ENCODE measurements around the gene HNRNPDL.
"Not testable (repeated sequence)": the region's sequence is repeated elsewhere in the genome, so short reads cannot be mapped to it uniquely, and the experiment has no call there.

The HNRNPDL gene

GRCh38 chr4:82432596-82432995, 2.3 kb upstream of the HNRNPDL start:
- DNase-seq (ENCODE audit: low spot score): no peak

DNA sequence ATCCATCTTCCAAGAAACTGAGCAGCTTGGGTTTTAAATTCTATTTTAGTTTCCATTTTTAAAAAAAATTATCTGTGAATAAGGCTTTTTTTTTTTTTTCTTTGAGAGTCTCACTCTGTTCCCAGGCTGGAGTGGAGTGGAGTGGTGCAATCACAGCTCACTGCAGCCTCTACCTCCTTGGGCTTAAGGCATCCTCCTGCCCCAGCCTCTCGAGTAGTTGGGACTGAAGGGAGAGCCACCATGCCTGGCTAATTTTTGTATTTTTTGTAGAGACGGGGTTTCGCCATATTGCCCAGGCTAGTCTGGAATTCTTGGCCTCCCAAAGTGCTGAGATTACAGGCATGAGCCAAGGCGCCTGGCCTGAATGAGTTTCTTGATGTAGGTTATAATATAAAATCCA, 1.6 kb upstream of the HNRNPDL start:
- DNase-seq (ENCODE audit: low spot score): no peak

GRCh38 chr4:82430964-82431745, 893 bp upstream of the HNRNPDL start:
- no peak for DNase-seq (ENCODE audit: low spot score)

DNA sequence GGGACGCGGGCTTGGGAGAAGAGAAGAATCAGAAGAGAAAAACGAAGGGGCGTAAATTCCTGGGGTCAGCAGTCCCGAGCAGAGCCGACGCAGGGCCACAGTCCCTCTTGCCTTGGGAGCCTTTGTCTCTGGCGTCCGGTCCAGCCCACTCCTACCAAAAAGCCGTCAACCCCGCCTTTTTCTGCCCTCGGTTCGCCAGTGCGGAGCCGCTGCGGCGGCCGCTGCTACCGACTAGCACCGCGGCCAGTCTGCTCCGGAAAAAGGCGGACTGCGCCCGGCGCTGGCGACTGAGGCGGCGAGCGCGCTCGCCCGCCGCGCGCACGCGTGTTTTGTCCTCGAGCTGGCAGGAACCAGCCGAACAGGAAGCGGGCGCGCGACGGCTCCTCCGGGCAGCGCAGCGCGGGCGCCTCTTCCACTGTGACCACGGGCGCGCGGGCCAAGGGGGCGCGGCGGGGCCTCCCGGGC, 502 bp downstream of the HNRNPDL start:
- peak; percentile 59 for DNase-seq (ENCODE audit: low spot score)

DNA sequence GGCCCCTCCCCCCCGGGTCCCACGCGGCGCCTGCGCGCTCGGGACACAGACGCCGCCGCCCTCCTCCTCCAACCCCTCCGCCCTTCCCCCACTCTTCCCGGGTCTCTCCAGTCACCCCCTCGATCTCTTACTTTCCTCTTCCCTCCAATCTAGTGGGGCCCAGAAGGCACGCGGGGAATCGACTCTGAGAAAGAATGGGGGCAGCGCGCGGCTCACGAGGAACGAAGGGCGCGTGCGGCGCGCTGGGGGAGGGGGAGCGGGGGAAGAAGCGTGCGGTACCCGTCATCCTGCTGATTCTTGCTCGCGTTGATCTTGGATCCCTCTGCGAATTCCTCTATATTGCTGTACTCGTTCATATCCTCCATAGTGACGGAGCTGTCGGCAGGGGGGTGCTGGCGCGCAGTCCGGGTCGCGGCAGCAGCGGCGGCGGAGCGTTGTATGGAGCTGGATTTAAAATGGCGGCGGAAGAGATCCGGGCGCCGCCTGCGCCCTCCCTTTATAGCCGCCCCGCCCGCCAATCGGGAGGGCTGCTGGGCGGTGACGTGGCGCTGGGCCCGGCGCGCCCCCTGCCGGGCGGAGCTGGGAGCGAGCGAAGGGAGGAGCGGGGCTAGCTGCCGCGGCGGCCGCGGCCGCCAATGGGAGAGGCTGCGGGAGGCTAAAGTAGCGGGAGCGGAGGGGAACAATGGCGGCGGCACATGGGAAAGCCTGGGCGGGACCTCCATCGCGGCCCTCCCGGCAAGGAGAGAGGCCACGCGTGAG, 1.1 kb downstream of the HNRNPDL start:
- DNase-seq (ENCODE audit: low spot score): peak; percentile 95

DNA sequence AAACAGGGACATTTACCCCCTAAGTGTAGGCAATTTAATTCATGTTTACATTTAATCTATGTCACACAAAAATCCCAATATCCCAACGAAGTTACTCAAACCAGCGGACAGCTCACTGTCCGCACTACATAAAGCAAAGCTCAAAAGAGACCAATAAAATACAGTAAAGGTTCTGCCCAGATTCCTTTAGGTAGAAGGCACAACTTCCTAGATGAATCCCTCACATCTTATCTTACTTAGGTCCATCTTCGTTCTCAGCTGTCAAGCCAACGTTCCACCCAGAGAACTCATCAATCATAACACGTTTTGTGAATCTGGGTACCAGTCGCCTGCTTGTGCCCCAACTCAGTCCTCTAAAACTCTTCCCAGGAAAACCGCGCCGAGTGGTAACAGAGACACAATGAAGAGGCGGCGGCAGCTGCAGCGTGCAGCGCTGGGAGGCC, 1.7 kb downstream of the HNRNPDL start:
- no peak for DNase-seq (ENCODE audit: low spot score)

- no peak for DNase-seq (ENCODE audit: low spot score)
Observed at GRCh38 chr4:82425478-82425877, 4.8 kb downstream of the HNRNPDL start.

GRCh38 chr4:82423245-82424054, 6.8 kb downstream of the HNRNPDL start:
- no peak for DNase-seq (ENCODE audit: low spot score)

DNA sequence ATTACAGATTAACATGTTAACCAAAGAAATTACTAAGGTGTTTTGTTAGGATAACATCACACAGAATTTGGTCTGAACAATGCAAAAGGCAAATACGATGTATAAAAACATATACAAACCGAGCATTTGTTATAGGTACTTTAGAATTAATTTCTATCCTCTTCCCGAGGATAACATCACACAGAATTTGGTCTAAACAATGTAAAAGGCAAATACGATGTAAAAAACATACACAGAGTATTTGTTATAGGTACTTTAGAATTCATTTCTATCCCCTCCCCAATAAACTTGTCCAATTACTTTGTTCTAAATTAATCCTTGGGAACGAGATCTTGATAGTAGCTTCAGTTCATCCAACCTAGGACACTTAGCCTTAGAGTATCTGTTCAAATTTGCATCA, 7.6 kb downstream of the HNRNPDL start:
- DNase-seq (ENCODE audit: low spot score): no peak

DNA sequence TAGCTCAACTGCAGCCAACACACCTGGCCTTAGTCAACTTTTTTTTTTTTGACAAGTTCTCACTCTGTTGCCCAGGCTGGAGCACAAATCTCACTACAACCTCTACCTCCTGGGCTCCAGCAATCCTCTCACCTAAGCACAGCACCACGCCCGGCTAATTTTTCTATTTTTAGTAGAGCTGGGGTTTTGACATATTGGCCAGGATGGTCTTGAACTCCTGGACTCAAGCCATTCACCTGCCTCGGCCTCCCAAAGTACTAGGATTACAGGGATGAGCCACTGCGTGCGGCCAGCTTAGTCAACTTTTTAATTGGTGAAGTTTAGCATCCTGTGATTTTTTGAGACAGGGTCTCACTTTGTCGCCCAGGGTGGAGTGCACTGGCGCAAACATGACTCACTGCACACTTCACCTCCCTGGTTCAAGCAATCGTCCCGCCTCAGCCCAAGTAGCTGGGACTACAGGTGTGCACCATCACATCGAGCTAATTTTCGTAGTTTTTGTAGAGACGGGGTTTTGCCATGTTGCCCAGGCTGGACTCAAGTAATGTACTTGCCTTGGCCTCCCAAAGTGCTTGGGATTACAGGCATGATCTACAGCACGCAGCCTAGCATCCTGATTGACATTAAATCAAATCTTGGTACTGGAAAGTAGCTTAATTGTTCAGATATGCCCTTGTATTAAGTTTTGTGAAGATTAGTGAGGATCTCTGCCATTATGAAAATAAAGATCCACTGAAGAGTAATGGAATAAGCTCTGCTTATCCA, 8.3 kb downstream of the HNRNPDL start:
- no peak for DNase-seq (ENCODE audit: low spot score)

- DNase-seq (ENCODE audit: low spot score): no peak
Observed at GRCh38 chr4:82419451-82419850, 10.8 kb downstream of the HNRNPDL start.

- DNase-seq (ENCODE audit: low spot score): no peak
Observed at GRCh38 chr4:82415922-82416365, 14.3 kb downstream of the HNRNPDL start.

- not testable (repeated sequence) for DNase-seq (ENCODE audit: low spot score)
Observed at GRCh38 chr4:82415061-82415460, 15.2 kb downstream of the HNRNPDL start.

DNA sequence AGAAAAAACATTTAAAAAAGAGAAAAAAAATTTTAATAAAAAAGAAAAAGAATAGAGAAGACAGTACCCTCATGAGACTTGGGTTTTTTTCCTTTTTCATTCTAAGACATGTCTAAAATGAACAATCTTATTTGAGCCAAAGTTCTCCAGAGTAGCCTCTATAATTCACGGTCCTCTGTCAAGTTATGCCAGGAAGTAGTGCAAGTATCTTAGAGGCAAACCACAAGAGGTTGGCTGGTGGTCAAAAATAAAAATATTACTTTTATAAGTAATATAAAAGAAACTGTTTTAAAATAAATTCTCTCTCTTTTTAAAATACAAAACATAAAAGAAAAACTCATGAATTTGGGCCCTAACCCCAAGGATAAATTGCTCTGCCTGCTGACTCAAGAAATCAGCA, 26.5 kb downstream of the HNRNPDL start:
- DNase-seq (ENCODE audit: low spot score): no peak

- no peak for DNase-seq (ENCODE audit: low spot score)
Observed at GRCh38 chr4:82402196-82402775, 28.0 kb downstream of the HNRNPDL start.

DNA sequence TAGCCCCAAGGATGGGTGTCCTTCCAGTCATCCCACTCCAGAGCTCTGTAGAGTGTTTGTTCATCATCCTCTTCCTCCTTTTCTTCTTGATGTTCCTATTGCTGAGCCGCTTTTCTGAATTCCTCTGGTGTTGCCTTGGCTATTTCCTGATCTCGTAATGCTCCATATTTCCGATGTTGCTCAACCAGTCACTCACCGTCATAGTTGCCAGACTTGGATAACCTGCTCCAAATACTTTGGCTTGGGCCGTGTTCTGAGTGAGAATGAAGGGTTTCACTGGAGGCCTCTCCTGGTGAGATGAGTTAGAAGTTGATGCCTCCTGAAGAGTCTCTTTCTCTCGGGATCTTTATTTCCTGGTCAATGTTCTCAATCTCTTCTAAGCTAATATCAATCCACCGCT, 28.7 kb downstream of the HNRNPDL start:
- no peak for DNase-seq (ENCODE audit: low spot score)

DNA sequence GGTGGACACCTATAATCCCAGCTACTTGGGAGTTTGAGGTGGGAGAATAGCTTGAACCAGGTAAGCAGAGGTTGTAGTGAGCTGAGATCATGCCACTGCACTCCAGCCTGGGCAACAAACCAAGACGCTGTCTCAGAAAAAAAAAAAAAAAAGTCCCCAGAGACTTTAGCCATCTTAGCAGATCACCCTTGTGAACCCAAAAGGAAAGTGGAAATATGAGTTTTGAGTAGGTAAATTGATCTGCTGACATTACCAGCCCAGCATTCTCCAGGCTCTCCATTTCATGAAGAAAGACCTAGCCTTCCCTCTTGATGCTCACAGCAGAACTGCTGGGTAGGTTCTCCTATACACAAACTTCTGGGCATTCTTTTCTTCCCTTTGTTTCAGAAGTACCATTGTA, 32.0 kb downstream of the HNRNPDL start:
- DNase-seq (ENCODE audit: low spot score): no peak

- no peak for DNase-seq (ENCODE audit: low spot score)
Observed at GRCh38 chr4:82397527-82397926, 32.7 kb downstream of the HNRNPDL start.

- no peak for DNase-seq (ENCODE audit: low spot score)
Observed at GRCh38 chr4:82394896-82395295, 35.4 kb downstream of the HNRNPDL start.

GRCh38 chr4:82390061-82390460, 40.2 kb downstream of the HNRNPDL start:
- DNase-seq (ENCODE audit: low spot score): not testable (repeated sequence)

GRCh38 chr4:82388405-82388804, 41.9 kb downstream of the HNRNPDL start:
- peak; percentile 28 for DNase-seq (ENCODE audit: low spot score)

All from hematopoietic multipotent progenitor cell treated with erythropoietin and hydrocortisone succinate and interleukin-3 and kit ligand, for 17 days (in vitro differentiated cells).